Epithelial cell of esophagus (primary cell): ENCODE data around the gene PIP4K2A.
A peak's percentile ranks its signal among the peaks of the same experiment; 100 is the strongest.

Source experiments
- DNase-seq: peaks from one replicate; pipeline ENCODE4 v3.0.0; 2010; ENCODE audit warnings: low read depth
- H3K4me3 ChIP-seq: 2 replicates; pipeline ENCODE4 v1.5.1; 2011; ENCODE audit warnings: mild to moderate bottlenecking, low read length, control low read depth
- TF ChIP-seq, protein P1 (sequence below): IDR thresholded peaks from 2 replicates; pipeline ENCODE4 v1.5.1; 2011; ENCODE audit warnings: low read depth, mild to moderate bottlenecking, low read length, control low read depth, inconsistent platforms; ENCODE audit not compliant: insufficient read depth; ENCODE audit errors: missing control alignments

Gene PIP4K2A

DNA sequence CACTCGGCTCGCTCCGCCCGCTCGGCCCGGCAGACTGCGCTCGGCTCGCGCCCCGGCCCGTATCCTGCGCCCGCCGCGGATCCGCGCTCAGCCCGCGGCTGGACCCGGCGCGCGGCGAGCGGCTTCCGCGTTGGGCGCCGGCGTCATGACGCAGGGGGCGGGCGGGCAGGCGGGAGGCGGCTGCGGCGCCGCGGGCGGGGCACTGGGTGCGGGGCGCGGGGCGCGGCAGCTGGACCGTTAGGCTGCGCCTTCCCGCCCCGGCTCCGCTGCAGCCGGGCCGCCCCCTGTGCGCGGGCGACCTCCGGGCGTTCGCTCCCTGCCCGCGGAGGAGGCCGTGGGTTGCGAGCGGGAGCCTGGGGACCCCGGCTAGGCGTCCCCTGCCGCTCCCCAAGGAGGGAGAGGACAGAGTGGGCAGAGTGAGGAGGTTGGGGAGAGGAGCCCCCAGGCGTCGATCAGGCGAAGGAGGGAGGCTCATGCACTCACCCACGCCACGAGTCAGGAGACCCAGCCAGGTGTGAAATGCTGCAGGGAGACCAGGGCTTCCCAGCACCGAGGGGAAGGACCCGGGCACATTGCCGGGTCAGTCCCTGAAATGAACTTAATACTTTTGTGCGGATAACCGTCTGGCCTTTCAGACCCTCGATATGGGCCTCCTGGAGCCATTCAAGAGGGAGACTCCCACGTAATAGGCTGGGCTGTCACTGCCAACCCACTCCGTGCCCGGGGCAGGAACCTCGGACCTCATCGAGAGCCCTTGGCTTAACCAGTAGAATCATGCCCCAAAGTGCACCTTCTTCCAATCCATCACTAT lies at the start of gene PIP4K2A:
TSS of gene PIP4K2A (minus strand) at position 100 of the 811 bp plus-strand sequence. CDS start 252 bp downstream, outside the sequence.
- TF ChIP-seq, protein P1, sequence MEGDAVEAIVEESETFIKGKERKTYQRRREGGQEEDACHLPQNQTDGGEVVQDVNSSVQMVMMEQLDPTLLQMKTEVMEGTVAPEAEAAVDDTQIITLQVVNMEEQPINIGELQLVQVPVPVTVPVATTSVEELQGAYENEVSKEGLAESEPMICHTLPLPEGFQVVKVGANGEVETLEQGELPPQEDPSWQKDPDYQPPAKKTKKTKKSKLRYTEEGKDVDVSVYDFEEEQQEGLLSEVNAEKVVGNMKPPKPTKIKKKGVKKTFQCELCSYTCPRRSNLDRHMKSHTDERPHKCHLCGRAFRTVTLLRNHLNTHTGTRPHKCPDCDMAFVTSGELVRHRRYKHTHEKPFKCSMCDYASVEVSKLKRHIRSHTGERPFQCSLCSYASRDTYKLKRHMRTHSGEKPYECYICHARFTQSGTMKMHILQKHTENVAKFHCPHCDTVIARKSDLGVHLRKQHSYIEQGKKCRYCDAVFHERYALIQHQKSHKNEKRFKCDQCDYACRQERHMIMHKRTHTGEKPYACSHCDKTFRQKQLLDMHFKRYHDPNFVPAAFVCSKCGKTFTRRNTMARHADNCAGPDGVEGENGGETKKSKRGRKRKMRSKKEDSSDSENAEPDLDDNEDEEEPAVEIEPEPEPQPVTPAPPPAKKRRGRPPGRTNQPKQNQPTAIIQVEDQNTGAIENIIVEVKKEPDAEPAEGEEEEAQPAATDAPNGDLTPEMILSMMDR: no peak
- DNase-seq: peak; percentile 82
- H3K4me3 ChIP-seq: peak within 1 kb of the TSS; percentile 84

DNA sequence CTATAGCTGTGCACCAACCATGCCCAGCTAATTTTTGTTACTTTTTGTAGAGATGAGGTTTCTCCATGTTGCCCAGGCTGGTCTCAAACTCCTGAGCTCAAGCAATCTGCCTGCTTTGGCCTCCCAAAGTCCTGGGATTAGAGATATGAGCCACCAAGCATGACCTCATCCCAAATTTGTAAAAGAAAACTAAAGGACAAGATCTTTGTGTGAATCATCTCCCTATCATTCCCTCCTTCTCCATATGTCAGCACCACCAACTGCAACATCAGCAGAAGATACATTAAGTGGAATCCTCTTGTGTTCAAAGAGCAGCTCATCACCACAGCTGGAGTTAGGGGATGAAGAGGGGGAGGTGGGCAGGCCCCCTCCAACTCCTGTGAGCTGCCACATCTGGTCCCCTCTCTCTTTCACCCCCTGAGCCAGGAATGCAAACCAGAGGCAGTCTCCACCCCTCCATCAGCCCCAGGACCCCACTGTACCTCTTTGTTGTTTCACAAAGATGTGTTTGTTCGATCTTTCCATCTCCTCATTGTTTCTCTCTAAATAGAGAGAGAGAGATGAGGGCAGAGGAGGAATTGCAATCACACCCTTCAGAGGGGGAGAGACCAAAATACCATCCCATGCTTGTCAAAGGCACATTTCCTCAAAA lies 47.3 kb upstream of the PIP4K2A start:
- TF ChIP-seq, protein P1: no peak
- DNase-seq: no peak
- H3K4me3 ChIP-seq: no peak overlapping the region

GRCh38 chr10:22760025-22760424 lies 45.6 kb upstream of the PIP4K2A start:
- DNase-seq: no peak
- TF ChIP-seq, protein P1: no peak
- H3K4me3 ChIP-seq: no peak overlapping the region

DNA sequence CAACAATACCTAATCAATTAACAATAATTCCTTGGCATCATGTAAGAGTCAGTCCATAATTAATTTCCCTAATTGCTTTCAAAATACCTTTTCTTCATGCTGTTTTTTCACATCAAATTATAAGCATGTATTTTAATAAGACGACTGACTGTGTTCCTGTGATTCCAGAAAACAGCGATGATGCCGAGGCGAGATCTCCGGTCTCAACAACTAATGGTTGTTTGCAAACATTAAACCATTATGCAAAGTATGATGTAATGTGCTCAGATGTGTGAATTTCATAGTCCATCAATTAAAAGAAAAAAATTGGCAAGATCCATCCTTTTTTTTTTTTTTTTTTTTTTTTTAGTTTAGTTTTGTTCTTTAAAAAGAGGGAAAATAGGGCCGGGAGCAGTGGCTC lies 44.5 kb upstream of the PIP4K2A start:
- TF ChIP-seq, protein P1: no peak
- no peak for DNase-seq
- H3K4me3 ChIP-seq: no peak overlapping the region

GRCh38 chr10:22754296-22754695 lies 39.9 kb upstream of the PIP4K2A start:
- no peak overlapping the region for H3K4me3 ChIP-seq
- DNase-seq: no peak
- TF ChIP-seq, protein P1: no peak

DNA sequence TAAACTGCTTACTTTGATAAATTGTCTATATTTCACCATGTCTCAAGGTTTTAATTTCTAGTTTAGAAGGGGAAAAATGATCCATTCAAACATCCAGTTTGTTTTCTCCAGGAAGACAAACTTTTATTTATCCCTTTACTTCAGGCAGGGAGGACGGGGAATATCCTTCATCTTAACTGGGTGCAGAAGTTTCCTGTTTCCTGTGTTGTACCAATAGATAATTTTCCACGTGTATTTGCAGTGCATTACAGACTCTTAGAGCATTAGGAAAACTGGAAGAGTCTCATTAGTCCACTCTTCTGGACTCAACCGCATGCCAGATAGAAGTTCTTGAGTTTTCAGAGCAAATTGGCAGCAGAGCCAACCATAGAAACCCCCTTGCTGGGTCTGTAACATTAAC lies 39.4 kb upstream of the PIP4K2A start:
- no peak for DNase-seq
- TF ChIP-seq, protein P1: no peak

More for the DNA sequence above, 39.4 kb upstream of the PIP4K2A start:
- H3K4me3 ChIP-seq: no peak overlapping the region
